ENCODE measurements around the gene CELF2. TPM values are rescaled to one million over a fixed set of nuclear protein-coding genes. Genes with fewer than 3 reads are reported as not detected.
"Not testable (repeated sequence)": the region's sequence is repeated elsewhere in the genome, so short reads cannot be mapped to it uniquely, and the experiment has no call there.

CELF2 gene
- total RNA-seq, 2 donors from 2014 or later = 63.2 to 69.4 TPM

DNA sequence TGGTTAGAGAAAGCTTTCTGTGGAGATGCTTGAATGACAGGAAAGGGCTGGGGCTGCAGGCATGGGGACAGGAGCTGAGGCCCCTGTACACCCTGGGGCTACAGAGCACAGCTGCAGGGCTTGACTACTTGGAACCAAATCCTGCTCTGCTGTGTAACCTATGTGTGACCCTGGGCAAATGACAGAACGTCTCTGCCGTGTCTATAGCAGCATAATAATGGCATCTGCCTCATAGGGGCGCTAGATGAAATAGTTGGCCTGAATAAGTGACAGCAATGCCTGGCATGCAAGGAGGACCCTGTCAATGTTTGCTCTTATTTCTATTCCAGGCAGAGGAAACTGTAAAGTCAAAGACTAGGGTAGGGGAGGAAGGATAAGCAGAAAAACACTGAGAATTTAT, 339.8 kb downstream of the CELF2 start:
- no peak overlapping the region for H3K4me3 ChIP-seq
- no peak overlapping the region for H3K27ac ChIP-seq
- no peaks in the 10 kb centered on the region for H3K36me3 ChIP-seq
- no peaks in the 10 kb centered on the region for H3K27me3 ChIP-seq
- TF ChIP-seq CTCF (IDR thresholded peaks at IDR 0.05) = no peak
- no peak for DNase-seq (ENCODE audit: low spot score)
- no peaks in the 10 kb centered on the region for H3K4me1 ChIP-seq
- H3K9me3 ChIP-seq = no peaks in the 10 kb centered on the region

GRCh38 chr10:11358011-11358410, 340.3 kb downstream of the CELF2 start:
- no peak for DNase-seq (ENCODE audit: low spot score)
- H3K27me3 ChIP-seq = no peaks in the 10 kb centered on the region
- H3K4me3 ChIP-seq = no peak overlapping the region
- no peak for TF ChIP-seq CTCF (IDR thresholded peaks at IDR 0.05)
- no peaks in the 10 kb centered on the region for H3K36me3 ChIP-seq
- no peak overlapping the region for H3K27ac ChIP-seq
- H3K4me1 ChIP-seq = no peaks in the 10 kb centered on the region
- no peaks in the 10 kb centered on the region for H3K9me3 ChIP-seq

- no peak for TF ChIP-seq CTCF (IDR thresholded peaks at IDR 0.05)
- DNase-seq (ENCODE audit: low spot score) = no peak
- Histone ChIP-seq H3K27ac (no peak overlapping the region), H3K36me3 (no peaks in the 10 kb centered on the region), H3K4me3 (no peak overlapping the region), H3K9me3 (no peaks in the 10 kb centered on the region), H3K27me3 (no peaks in the 10 kb centered on the region), H3K4me1 (no peaks in the 10 kb centered on the region)
Measured at GRCh38 chr10:11358923-11359575, 341.4 kb downstream of the CELF2 start.

DNA sequence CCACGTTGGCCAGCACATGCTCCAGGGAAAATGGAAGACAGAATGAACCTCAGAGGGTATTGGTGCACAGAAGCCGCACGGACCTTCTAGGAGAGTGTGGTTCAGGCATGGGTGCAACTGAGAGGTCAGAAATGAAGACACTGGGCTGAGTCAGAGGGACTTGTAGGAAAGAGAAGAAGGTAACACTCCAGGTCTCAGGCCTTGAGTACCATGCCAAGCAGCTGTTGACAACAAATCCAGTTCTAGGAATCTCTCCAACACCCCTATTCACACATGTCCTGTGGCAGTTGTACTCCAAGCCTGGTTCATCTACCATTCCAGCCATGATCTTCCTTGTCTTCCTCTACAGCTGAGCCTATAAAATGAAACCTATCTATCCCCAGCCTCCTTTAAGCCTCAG, 342.2 kb downstream of the CELF2 start:
- Histone ChIP-seq H3K27ac (no peak overlapping the region), H3K27me3 (no peaks in the 10 kb centered on the region), H3K36me3 (no peaks in the 10 kb centered on the region), H3K9me3 (no peaks in the 10 kb centered on the region), H3K4me1 (no peaks in the 10 kb centered on the region), H3K4me3 (no peak overlapping the region)
- TF ChIP-seq CTCF (IDR thresholded peaks at IDR 0.05) = no peak
- DNase-seq (ENCODE audit: low spot score) = no peak

- H3K36me3 ChIP-seq = no peaks in the 10 kb centered on the region
- H3K27me3 ChIP-seq = no peaks in the 10 kb centered on the region
- no peaks in the 10 kb centered on the region for H3K9me3 ChIP-seq
- H3K4me3 ChIP-seq = no peak overlapping the region
- H3K4me1 ChIP-seq = no peaks in the 10 kb centered on the region
- no peak for TF ChIP-seq CTCF (IDR thresholded peaks at IDR 0.05)
- H3K27ac ChIP-seq = no peak overlapping the region
- DNase-seq (ENCODE audit: low spot score) = no peak
Measured at GRCh38 chr10:11363497-11363896, 345.8 kb downstream of the CELF2 start.

DNA sequence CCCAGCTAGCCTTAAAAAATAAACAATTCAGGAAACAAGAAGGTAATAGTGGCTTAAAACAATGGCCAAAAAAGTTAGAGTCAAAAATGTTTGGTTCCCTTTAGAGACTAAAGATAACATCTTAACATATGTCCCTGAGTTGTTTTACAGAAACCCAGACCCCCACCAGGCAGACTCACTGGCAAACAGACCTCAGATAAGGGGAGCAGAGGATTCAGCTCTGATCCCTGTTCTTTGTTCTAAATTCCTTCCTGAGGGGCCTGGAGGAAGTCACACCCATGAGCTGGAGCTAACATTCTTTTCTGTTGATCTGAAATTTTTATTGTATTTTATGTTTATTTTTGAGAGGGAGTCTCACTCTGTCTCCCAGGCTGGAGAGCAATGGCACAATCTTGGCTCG, 346.6 kb downstream of the CELF2 start:
- DNase-seq (ENCODE audit: low spot score) = no peak
- no peaks in the 10 kb centered on the region for H3K4me1 ChIP-seq
- no peak overlapping the region for H3K27ac ChIP-seq
- no peaks in the 10 kb centered on the region for H3K9me3 ChIP-seq
- H3K4me3 ChIP-seq = no peak overlapping the region
- no peaks in the 10 kb centered on the region for H3K36me3 ChIP-seq
- no peak for TF ChIP-seq CTCF (IDR thresholded peaks at IDR 0.05)
- no peaks in the 10 kb centered on the region for H3K27me3 ChIP-seq

DNA sequence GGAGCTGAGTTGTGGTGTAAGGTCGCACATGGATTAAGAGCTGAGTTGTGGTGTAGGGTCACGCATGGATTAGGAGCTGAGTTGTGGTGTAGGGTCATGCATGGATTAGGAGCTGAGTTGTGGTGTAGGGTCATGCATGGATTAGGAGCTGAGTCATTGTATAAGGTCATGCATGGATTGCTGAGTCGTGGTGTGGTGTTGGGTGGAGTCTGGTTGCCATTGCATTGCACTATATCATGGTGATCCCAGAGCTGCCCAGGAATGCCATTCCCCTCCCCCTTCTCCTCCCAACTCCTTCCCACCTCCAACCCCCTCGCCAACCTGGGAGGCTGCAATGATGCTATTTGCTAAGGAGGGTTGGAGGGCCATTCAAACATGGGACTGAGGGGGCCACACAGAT, 349.2 kb downstream of the CELF2 start:
- not testable (repeated sequence) for H3K9me3 ChIP-seq; DNase-seq (ENCODE audit: low spot score); H3K36me3 ChIP-seq

More for the DNA sequence above, 349.2 kb downstream of the CELF2 start:
- not testable (repeated sequence) for H3K4me3 ChIP-seq, H3K4me1 ChIP-seq, H3K27ac ChIP-seq, H3K27me3 ChIP-seq
